ENCODE measurements around the gene KCNK3. TPM values are rescaled to one million over a fixed set of nuclear protein-coding genes. Genes with fewer than 3 reads are reported as not detected.

KCNK3 gene
- total RNA-seq, 1 donor from 2014 or later = 2.7 TPM

- no peak for TF ChIP-seq CTCF (conservative IDR thresholded peaks at IDR 0.05)
- H3K27me3 Mint-ChIP-seq = peaks cover 13% of the 10 kb centered on the region
- no peaks in the 10 kb centered on the region for H3K36me3 Mint-ChIP-seq
- DNase-seq (ENCODE audit: extremely low spot score, unreplicated experiment) = no peak
- H3K9me3 Mint-ChIP-seq = peaks cover 5% of the 10 kb centered on the region
- H3K4me3 Mint-ChIP-seq = no peak overlapping the region
- H3K27ac Mint-ChIP-seq = peak overlapping the region; percentile 41
- peaks cover 5% of the 10 kb centered on the region for H3K4me1 Mint-ChIP-seq (ENCODE audit: unreplicated experiment)
Observed at GRCh38 chr2:26672818-26673393, 19.6 kb upstream of the KCNK3 start.

- H3K4me1 Mint-ChIP-seq (ENCODE audit: unreplicated experiment) = peaks cover 5% of the 10 kb centered on the region
- H3K4me3 Mint-ChIP-seq = no peak overlapping the region
- DNase-seq (ENCODE audit: extremely low spot score, unreplicated experiment) = no peak
- no peak overlapping the region for H3K27ac Mint-ChIP-seq
- no peak for TF ChIP-seq CTCF (conservative IDR thresholded peaks at IDR 0.05)
- no peaks in the 10 kb centered on the region for H3K36me3 Mint-ChIP-seq
- peaks cover 5% of the 10 kb centered on the region for H3K9me3 Mint-ChIP-seq
- peaks cover 23% of the 10 kb centered on the region for H3K27me3 Mint-ChIP-seq
Observed at GRCh38 chr2:26674002-26674751, 18.3 kb upstream of the KCNK3 start.

GRCh38 chr2:26674771-26675170, 17.8 kb upstream of the KCNK3 start:
- Mint-ChIP-seq H3K36me3 (no peaks in the 10 kb centered on the region), H3K27me3 (peaks cover 23% of the 10 kb centered on the region), H3K4me1 (ENCODE audit: unreplicated experiment) (no peaks in the 10 kb centered on the region), H3K4me3 (no peak overlapping the region), H3K27ac (no peak overlapping the region), H3K9me3 (peaks cover 5% of the 10 kb centered on the region)
- no peak for TF ChIP-seq CTCF (conservative IDR thresholded peaks at IDR 0.05)
- DNase-seq (ENCODE audit: extremely low spot score, unreplicated experiment) = no peak

GRCh38 chr2:26675651-26676255, 16.8 kb upstream of the KCNK3 start:
- no peak for DNase-seq (ENCODE audit: extremely low spot score, unreplicated experiment)
- Mint-ChIP-seq H3K4me3 (no peak overlapping the region), H3K27me3 (peaks cover 20% of the 10 kb centered on the region), H3K4me1 (ENCODE audit: unreplicated experiment) (no peaks in the 10 kb centered on the region), H3K9me3 (peaks cover 5% of the 10 kb centered on the region), H3K36me3 (no peaks in the 10 kb centered on the region), H3K27ac (no peak overlapping the region)
- TF ChIP-seq CTCF (conservative IDR thresholded peaks at IDR 0.05) = no peak

- Mint-ChIP-seq H3K4me1 (ENCODE audit: unreplicated experiment) (no peaks in the 10 kb centered on the region), H3K27me3 (peaks cover 15% of the 10 kb centered on the region), H3K36me3 (no peaks in the 10 kb centered on the region), H3K9me3 (peaks cover 5% of the 10 kb centered on the region), H3K4me3 (no peak overlapping the region), H3K27ac (no peak overlapping the region)
- DNase-seq (ENCODE audit: extremely low spot score, unreplicated experiment) = no peak
- no peak for TF ChIP-seq CTCF (conservative IDR thresholded peaks at IDR 0.05)
Observed at GRCh38 chr2:26678035-26678434, 14.5 kb upstream of the KCNK3 start.

Measured in type B pancreatic cell (in vitro differentiated cells).